ENCODE data around the gene TTC28.

DNA sequence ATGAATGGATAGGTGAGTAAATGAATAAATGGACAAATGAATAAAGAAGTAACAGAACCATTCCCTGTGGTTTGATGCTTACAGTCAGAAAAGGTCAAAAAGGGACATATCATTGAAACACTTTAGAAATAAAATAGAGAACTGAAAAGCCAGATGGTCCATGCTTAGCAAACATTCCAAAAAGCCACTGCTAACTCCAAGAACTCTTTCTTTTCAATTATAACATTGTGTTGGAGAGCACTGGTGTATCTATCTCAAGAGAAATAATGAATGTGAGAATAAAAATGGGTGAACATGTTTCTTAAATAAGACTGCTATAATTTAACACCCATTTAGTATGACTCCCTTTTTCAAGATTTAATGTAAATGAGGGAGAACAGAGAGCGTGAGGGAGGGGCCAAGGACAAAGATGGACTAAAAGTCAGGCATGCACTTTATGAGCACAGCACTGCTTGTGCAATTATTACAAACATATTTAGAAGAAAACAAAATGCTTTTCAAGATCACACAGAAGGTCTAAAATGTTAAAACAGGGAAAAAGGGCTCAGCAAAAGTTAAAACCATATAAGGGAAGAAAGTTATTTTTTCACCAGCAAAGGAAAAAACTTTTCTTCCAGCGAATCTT is 536.3 kb downstream of the TTC28 start:
- TF ChIP-seq CBX3 (IDR thresholded peaks at IDR 0.05; ENCODE audit: low read depth), result no peak
- TF ChIP-seq, protein P1, sequence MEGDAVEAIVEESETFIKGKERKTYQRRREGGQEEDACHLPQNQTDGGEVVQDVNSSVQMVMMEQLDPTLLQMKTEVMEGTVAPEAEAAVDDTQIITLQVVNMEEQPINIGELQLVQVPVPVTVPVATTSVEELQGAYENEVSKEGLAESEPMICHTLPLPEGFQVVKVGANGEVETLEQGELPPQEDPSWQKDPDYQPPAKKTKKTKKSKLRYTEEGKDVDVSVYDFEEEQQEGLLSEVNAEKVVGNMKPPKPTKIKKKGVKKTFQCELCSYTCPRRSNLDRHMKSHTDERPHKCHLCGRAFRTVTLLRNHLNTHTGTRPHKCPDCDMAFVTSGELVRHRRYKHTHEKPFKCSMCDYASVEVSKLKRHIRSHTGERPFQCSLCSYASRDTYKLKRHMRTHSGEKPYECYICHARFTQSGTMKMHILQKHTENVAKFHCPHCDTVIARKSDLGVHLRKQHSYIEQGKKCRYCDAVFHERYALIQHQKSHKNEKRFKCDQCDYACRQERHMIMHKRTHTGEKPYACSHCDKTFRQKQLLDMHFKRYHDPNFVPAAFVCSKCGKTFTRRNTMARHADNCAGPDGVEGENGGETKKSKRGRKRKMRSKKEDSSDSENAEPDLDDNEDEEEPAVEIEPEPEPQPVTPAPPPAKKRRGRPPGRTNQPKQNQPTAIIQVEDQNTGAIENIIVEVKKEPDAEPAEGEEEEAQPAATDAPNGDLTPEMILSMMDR (IDR thresholded peaks at IDR 0.05 in 2 of 3, conservative IDR thresholded peaks at IDR 0.05 in 1 of 3; ENCODE audit: borderline replicate concordance in 1 of 3, insufficient read depth in 1 of 3, low read depth in 2 of 3, low read length in 2 of 3), result no peak
- TF ChIP-seq, protein P2, sequence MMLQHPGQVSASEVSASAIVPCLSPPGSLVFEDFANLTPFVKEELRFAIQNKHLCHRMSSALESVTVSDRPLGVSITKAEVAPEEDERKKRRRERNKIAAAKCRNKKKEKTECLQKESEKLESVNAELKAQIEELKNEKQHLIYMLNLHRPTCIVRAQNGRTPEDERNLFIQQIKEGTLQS (IDR thresholded peaks at IDR 0.05), result no peak
- TF ChIP-seq EZH2phosphoT487 (IDR thresholded peaks at IDR 0.05; ENCODE audit: borderline replicate concordance), result no peak
- no peak for TF ChIP-seq EZH2 (IDR thresholded peaks at IDR 0.05)
- TF ChIP-seq POLR2A (IDR thresholded peaks at IDR 0.05; ENCODE audit: borderline replicate concordance, extremely low read depth, insufficient read depth, insufficient read length), result no peak
- TF ChIP-seq POLR2AphosphoS5 (IDR thresholded peaks at IDR 0.05; ENCODE audit: low read depth, low read length), result no peak
- no peak for TF ChIP-seq ZFX (IDR thresholded peaks at IDR 0.05)
- TF ChIP-seq JUND (IDR thresholded peaks at IDR 0.05), result no peak
- no peak for TF ChIP-seq FOSL1 (IDR thresholded peaks at IDR 0.05; ENCODE audit: low read depth)
- no peak for TF ChIP-seq EGR1 (IDR thresholded peaks at IDR 0.05; ENCODE audit: low read depth)
